DMS153 treated with DMSO at 0.1 percent for 48 hours (cell line): ENCODE measurements around the gene MKI67.
A peak's percentile ranks its signal among the peaks of the same experiment; 100 is the strongest.

Source experiments
- DNase-seq: peaks from one replicate; lab custom pipeline; 2025; ENCODE audit not compliant: unreplicated experiment; lab: John Stamatoyannopoulos, UW

MKI67 gene

DNA sequence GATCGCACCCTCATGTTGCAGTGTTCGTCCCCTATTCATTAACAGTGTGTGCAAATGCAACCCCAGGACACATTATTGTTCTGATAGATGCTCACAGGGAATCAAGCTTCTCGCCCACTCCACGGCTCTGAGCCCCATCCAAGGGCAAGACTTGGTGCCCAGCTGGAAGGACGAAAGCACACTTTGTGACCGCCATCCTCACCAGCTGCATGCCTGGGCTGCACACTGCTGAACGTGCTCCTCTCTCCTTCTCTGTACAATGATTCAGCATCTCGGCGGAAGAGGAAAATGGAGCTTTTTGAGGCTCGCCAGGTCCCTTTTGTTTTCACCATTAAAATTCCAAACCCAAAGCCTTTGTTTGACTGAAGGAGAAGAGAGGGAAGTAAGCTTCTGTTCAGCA is 41.9 kb downstream of the MKI67 start:
- no peak for DNase-seq

DNA sequence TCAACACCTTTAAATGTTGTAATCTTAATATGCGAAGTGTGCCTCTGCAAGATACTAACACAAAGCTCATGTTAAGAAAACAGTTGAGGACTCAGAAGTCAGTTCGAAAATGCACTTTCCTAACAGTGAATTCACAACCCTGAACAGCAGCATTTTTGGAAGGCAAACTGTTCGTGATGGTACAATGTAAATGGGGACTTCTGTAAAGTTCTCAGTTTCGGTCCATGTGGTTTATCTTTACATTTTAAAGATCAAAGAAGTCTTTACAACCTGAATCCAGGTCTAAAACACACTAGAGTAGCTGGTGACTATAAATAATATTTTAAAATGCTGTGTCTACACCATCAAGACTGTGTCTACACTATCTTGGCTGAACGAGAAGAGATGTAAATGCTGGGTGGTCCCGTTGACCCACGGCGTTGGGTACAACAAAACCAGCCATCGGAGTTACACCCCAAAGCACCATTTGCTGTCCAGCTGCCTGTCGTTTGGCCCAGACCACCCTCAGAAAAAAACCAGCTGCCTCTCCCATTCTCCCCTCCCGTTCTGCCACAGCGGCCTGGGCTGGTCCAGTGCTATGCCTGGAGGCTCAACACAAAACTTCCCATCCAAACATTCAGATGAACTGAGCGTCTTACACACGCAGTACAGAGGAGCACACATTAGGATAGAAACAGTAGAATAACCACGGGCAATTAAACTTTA is 42.9 kb downstream of the MKI67 start:
- DNase-seq = no peak

GRCh38 chr10:128081720-128082119 is 44.5 kb downstream of the MKI67 start:
- no peak for DNase-seq

GRCh38 chr10:128081222-128081621 is 45.0 kb downstream of the MKI67 start:
- DNase-seq = no peak

DNA sequence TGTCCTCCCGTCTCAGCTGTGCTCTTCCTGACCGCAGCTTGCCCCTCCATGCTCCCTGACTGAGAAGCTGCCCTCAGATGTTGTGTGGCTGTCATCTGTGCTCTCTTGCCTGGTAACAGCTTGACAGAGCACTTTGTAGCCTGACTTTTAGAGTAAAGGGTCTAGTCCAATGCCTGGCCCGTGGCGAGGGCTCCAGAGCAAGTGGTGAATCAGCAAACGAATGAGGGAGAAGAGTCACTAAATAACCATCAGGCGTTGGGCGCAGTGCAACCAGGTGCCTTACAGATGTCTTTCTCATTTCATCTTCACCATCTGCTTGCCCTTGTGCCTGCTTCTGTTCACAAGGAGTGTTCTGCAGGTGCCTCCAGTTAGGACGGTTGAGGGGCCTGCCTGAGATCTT is 45.6 kb downstream of the MKI67 start:
- no peak for DNase-seq

DNA sequence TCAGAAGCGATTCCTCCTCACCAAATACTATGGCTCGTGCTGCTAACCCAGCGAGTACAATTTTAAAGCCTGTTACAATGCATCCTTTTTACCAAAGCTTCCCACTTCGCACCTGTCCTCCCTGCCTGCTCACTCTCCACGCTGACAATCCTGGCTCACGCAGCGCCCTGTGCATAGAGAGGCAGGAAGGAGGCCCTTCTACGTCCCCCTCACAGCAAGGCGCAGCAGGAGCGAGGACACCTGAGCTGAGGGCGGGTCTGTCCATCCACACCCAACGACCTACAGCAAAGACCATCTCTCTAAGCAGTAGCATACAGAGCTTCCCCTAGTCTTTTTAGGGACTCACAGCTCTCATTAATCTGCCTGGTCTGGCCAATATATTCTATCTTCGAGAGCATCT is 46.0 kb downstream of the MKI67 start:
- DNase-seq = no peak

DNA sequence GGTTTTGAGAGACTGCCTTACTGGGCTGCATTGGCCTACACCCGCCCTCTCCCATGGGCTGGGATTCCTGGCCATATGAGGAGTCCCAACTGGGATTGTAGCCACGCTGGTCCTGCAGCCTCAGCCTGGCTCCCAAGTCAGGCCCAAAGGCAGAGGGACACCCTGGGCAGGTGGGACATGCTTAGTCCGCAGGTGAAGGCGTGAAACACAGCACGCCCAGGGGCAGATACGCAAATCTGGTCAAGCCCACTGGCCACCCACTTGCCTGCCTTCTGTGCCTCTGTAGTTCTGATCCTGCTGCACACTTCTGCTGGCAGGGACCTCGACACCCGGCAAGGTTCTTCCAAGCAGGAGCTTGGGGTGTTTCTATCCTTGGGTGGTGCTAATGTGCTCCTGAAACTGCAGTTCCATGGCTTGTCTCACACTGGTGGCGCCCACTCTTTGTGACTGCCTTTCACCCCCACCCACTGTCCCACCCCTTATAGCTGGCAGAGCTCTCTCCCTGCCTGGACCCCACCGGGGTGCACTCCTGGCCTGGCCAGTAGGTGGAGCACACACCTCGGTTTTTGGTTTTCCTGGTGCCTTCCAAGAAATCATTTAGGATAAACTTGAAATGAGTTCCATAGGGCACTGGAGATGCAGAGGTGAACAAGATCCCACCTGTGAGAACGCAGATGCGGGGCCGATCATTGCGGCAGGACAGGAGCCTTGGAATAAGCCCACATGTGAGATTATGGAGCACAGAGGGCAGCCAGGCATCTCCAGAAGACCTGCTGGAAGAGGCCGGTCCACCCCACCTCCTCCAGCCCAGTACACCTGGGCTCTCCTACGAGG is 47.9 kb downstream of the MKI67 start:
- peak; percentile 13 for DNase-seq

GRCh38 chr10:128077155-128077875 is 48.9 kb downstream of the MKI67 start:
- DNase-seq = no peak

GRCh38 chr10:128074589-128074988 is 51.6 kb downstream of the MKI67 start:
- DNase-seq = no peak

DNA sequence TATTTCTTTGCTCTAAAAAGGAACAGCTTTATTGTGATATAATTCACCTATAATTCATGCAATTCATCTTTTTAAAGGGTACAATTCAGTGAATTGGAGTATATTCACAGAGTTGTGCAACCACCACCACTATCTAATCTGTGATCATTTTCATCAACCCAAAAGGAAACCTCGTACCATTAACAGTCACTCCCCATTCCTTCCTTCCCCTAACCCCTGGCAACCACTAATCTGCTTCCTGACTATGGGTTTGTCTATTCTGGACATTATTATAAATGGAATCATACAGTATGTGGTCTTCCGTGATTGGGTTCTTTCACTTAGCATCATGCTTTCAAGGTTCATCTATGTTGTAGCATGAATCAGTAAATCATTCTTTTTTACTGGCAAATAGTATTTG is 52.3 kb downstream of the MKI67 start:
- DNase-seq = no peak

DNA sequence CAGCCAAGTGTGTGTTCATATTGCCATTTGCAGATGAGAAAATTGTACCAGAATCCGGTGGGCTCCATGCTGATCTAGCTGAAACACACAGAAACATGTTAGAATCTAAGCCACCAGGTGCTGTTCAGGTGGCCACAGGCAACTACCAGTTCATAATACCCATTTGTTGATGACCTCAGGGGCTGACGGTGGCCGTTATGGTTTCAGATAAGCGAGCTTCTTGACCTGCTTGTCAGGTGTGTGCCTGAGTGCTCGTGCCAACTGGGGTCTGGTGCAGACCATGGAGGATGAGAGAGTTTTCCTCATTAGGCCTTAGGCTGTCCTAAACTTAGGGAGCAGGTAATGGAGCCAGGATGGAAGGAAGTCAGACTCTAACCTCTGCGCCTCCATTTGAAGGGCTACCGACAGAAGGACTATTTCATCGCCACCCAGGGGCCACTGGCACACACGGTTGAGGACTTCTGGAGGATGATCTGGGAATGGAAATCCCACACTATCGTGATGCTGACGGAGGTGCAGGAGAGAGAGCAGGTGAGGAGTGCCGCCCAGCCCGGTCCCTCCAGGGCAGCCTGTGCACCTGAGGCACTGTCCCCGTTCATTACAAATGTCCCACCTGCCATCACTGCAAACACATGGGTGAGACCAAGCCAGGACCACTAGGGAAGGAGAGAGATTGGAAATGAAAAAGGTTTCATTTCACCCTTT is 53.1 kb downstream of the MKI67 start:
- no peak for DNase-seq

DNA sequence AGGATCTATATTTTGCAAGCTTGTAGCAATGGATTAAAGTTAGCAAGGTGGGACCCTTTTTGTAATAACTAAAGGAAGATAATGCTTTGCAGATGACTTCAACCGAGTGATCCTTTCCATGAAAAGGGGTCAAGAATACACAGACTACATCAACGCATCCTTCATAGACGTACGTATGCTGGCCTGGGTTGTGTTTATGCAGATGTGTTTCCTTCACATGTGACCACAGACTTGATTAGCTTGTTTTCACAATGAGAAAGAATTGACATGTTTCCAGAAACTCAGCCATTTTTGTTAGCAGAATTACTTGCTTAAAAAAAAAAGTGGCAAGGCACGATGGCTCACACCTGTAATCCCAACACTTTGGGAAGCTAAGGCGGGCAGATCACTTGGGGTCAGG is 54.2 kb downstream of the MKI67 start:
- no peak for DNase-seq

DNA sequence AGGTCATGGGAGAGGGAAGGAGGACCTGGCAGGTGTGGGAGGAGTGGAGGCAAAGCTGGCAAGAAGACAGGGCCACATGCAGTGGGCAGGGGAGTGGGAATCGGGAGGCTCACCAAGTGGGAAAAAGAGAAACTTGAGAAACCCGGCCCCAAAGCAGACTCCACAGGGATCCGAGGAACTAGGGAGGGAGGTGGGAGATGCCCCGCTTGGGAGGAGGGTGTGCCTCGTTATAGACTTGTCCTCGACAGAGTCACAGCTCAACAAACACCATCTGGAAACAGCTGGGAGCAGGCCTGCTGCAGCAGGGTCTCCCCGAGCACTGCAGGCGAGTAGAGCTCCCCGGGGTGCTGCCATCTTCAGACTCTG is 54.8 kb downstream of the MKI67 start:
- no peak for DNase-seq

GRCh38 chr10:128070721-128071416 is 55.4 kb downstream of the MKI67 start:
- no peak for DNase-seq

- no peak for DNase-seq
Measured at GRCh38 chr10:128070161-128070560, 56.1 kb downstream of the MKI67 start.

GRCh38 chr10:128069351-128070051 is 56.7 kb downstream of the MKI67 start:
- peak; percentile 54 for DNase-seq

DNA sequence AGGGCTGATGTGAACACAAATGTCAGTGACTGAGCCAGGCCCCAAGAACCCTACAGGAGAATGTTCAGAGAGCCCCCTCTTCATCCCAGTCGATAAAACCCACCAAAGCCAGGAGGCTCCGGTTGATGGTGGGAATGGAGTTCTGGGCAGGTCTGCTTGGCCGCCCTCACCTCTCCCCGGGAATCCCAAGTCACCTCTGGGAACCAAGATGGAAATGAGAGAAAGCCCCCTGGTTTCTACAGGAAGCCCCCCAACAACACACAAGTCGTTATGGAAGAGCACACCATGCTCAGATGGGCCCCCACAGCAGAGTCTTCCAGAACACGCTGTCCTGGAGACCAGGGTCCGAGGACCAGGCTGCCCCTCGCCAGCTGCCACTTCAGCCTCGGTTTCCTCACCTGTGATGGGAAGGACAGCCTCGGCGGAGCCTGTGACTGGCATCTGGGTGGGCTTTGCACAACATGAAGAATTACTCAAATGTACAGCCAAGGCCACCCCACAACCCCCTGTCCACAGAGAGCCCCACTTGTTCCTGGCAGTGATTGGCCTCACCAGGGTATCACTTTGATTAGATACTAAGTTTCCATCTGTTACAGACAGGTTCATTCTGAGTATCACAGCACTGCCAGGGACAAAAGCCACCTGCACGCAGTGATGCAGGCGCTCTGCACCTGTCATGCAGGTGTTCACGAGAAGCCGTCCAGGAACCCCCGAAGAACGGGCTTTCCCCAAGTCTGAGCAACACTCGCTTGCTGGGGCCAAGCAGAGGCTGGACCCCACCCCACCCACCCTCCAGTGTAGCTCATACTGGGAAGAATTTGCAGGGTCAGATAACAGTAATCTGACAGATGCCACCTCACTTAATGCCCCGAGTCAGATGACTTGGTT is 57.6 kb downstream of the MKI67 start:
- DNase-seq = no peak

DNA sequence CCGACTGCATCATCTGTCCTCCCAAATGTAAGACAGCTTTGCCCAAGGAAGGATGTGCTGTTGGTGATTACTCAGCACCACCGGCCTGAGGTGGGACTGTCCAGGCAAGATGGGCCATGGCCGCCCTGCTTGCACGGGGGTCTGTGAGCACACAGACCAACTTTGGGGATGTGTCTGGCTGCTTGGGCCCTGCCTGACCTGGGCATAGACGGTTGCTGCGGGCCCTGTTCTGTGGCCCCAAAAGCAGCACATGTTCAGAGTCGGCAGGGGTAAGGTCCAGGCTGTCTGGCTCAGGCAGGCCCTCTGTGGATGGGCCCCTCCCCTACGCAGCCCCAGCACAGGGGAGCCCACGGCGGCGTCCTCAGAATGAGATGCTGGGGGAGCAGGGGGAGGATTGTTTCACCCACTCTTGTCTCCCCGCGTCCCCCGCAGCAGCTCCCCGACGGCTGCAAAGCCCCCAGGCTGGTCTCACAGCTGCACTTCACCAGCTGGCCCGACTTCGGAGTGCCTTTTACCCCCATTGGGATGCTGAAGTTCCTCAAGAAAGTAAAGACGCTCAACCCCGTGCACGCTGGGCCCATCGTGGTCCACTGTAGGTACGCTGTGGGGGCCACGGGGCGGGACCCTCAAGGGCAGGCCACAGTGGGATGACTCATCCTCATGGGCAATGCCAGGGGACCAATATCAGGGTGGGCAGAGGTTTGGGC is 58.4 kb downstream of the MKI67 start:
- no peak for DNase-seq
